Measurements from ENCODE around the gene CENPP.

Gene CENPP

GRCh38 chr9:92663126-92663525 is 337.4 kb downstream of the CENPP start:
- Histone ChIP-seq H3K27ac (no peak overlapping the region), H3K4me3 (no peak overlapping the region)
- no peak for DNase-seq (ENCODE audit: low spot score)
- TF ChIP-seq CTCF (IDR thresholded peaks at IDR 0.05) = no peak

DNA sequence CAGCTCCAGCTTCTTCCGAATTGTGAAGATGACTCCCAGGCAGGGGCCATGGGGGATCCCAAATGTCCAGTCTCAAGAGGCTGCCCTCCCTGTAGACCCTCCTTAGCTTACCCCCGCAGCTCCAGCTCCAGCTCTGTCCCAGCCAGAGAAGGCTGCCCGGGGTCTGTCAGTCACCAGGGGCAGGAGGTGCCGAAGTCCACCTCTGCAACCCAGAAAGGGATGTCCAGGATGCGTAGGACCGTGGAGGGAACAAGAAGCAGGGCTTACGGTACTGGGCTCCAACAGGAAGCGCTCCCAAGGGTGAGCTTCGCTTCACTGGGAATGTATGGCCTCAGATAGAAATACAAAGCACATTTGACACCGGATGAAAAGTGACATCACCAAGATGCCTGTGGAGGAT is 338.2 kb downstream of the CENPP start:
- no peak for DNase-seq (ENCODE audit: low spot score)
- Histone ChIP-seq H3K27ac (no peak overlapping the region), H3K4me3 (no peak overlapping the region)
- no peak for TF ChIP-seq CTCF (IDR thresholded peaks at IDR 0.05)

GRCh38 chr9:92664394-92665152 is 338.8 kb downstream of the CENPP start:
- no peak for DNase-seq (ENCODE audit: low spot score)
- Histone ChIP-seq H3K4me3 (no peak overlapping the region), H3K27ac (no peak overlapping the region)
- no peak for TF ChIP-seq CTCF (IDR thresholded peaks at IDR 0.05)

- Histone ChIP-seq H3K27ac (no peak overlapping the region), H3K4me3 (no peak overlapping the region)
- no peak for DNase-seq (ENCODE audit: low spot score)
- no peak for TF ChIP-seq CTCF (IDR thresholded peaks at IDR 0.05)
Measured at GRCh38 chr9:92665836-92666235, 340.1 kb downstream of the CENPP start.

GRCh38 chr9:92666236-92666635 is 340.5 kb downstream of the CENPP start:
- TF ChIP-seq CTCF (IDR thresholded peaks at IDR 0.05) = no peak
- no peak overlapping the region for H3K27ac ChIP-seq
- no peak overlapping the region for H3K4me3 ChIP-seq
- DNase-seq (ENCODE audit: low spot score) = no peak

DNA sequence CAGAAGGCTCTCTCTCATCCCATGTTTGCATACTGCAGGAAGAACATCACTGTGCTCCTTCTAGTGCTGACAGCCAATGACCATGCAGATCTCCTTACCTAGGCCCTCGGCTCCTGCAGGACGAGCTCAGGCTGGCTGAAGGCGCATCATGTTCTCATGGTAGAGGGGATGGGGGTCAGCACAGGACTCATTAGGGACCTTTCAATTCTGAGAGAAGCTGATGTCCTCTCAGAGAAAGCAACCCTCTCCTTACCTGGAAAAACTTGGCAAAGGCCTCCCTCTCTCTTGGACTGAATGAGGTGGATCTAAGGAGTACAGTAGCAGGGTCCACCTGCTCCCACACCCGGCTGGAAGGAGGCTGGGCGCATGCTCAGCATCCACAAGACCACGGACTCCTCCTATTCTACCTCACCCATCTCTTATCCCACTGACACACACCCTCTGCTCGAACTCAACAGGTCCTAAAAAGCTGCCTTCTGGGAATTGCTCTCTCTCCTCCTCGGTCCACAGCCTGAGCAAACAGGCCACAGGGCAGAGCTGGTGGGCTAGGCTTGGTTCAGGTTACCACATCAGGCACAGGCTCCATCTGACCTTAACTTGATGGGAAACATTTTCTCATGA is 341.3 kb downstream of the CENPP start:
- peak; percentile 40 for DNase-seq (ENCODE audit: low spot score)
- TF ChIP-seq CTCF (IDR thresholded peaks at IDR 0.05) = no peak
- H3K4me3 ChIP-seq = no peak overlapping the region
- H3K27ac ChIP-seq = no peak overlapping the region

All from coronary artery (tissue), 2 donors.